GM18519 (cell line): Measurements from ENCODE around the gene WDR33.

Experiments used
- ATAC-seq: cut with Tn5 transposase; IDR thresholded peaks from one replicate; pipeline ENCODE4 v1.9.1; 2021; ENCODE audit warnings: mild to moderate bottlenecking, moderate library complexity; ENCODE audit not compliant: unreplicated experiment, low FRiP score

The WDR33 gene

DNA sequence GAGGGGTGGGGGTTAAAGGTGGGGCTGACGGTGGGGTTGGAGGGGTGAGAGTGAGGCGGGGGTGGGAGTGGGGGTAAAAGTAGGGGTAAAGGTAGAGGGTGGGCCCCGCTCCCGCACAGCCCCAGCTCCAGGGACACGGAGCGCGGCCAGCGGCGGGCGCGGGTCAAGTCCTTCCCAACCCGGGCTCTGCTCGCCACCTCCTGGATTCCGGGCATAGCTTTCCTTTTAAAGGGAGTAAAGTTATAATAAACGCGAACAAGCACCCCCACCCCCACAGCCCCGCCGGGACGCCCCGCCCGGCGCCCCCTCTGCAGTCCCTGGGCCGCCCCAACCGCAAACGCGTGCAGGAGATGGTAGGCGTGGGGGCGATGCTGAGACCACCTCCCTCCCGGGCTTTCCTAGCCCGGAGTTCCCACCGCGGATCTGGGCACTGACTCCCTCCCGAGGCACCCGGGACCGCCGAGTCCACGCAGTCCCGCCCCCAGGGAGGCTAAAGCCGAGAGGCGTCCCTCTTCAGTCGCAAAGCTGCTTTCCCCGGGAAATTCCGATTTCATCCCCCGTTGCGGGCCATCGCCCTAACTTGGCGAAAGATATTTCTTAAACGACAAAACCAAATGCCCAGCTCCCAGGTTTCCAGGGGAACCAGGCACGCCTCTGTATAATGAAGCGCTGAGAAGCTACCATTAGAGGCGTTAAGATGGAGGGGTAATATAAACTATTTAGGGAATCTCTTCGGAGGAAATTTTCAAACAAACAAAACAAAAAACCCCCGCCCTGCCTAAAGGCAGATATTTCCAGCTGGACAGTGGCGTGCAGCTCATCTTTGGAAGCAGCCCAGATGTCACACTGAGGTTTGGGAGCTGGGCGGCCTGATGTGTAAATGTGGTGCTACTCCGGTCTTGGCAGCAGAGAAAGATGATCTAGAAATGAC lies 135.4 kb downstream of the WDR33 start, which contains the start of gene LIMS2:
Gene LIMS2, minus strand, starts transcription at position 200 of the 931 bp plus-strand sequence. CDS start 506 bp downstream, outside the sequence.
- ATAC-seq: no peak

- no peak for ATAC-seq
Measured at GRCh38 chr2:127674241-127675209, 136.4 kb downstream of the WDR33 start.

DNA sequence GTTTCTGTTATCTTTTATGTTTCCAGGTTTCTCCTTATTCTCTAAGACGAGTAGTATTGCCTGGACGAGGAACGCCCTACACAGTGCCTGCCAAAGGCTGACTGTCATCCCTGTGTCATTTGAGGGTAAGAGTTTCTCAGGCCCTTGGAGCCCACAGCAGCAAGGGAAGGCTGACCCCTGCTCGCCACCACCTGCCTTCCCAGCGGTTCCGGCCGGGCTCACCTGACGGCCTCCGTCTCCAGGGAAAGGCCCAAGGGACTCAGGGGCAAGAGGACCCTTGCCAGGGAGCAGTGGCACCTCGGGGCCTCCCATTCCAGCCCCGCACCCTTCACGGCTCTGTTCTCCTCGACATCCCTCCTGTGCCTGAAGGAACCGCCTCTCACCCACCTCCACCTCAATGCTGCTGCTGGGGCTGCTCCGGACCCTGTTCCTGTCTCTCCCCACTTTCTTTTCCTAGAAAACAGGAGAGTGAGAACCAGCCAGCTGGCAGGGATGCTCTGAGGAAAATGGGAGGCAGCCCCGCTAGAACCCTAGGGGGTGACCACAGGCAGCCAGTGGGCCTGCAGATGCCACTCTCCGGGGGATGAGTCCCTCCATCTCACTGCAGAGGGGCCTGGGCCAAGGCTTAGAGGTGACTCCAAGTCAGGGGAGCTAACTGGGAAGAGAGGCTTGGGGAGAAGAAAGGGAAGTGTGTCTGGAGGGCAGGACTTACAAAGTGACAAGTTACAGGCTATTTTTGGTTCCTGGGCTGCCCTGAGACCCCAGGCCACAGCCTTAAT lies 137.5 kb downstream of the WDR33 start:
- no peak for ATAC-seq

DNA sequence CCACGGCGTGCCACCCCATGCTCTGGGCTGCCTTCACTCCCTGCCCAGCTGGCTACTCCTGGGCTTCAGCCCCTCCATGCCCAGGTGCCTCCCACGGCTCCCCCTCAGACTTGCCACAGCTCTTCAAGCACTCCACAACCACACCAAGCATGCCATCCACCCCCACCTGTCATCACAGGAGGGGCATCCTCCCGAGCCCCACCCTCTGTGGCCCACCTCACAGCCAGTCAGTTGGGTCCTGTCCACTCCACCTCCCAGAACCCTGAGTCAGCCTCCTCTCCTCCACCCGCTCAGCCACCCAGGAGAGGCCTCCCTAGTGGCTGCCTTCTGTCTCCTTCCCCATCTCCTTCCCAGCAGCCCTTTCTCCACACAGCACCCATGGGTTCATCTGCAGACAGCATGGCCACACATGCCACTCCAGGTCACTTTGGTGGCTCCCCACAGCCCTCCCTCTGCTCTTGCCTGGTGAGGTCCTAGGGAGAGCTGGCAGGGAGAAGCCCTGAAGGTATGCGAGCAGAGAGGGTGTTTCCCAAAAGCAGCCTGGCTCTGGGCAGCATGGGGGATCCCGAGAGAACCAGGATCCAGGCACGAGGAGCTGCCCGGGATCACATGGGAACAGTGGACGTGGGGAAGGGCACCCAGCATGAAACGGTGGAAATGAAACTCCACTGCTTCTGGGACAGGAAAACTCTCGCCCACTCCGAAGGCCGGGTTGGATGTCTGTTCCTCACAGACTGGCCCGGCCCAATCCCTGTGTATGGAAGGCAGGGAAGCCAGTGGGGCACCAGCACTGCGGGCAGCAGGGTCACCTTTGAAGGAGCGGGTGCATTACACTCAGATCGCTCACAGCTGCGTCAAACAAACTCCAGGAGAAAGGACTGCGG lies 138.4 kb downstream of the WDR33 start:
- no peak for ATAC-seq

DNA sequence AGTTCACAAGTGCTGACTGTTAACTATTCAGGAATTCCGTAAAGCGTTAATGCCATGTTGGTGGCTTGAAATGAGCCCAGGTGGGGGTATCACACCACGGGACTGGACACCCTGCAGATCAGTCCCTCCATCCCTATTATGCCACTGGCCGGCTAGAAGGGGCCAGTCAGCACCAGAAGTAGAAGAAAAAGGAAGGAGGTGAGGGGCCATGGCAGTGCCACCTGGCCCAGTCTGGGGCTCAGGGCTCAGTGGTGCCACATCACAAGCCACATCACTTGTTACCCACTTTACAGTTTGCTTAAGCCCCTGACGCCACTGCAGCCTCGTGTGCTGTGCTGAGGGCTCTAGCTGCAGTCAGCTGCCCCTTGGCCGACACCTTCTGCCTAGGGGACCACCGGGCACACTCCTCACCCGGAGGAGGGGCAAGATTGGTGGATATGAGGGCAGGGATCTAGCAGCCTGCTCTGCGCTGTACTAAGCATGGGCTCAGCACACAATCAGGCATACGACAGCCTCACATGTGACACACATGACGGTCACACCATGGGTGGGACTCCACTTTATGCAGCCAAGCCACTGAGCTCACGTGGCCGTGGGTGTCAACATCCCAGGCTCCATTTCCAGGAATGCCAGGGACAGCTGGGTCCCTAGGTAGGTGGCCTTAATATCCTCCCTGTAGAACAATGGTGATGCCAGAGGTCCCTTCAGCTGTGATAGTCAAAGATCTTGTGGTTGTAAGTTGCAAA lies 139.2 kb downstream of the WDR33 start:
- ATAC-seq: no peak

- ATAC-seq: no peak
Measured at GRCh38 chr2:127670957-127671290, 140.0 kb downstream of the WDR33 start.

GRCh38 chr2:127670055-127670956 lies 140.7 kb downstream of the WDR33 start:
- no peak for ATAC-seq

- ATAC-seq: no peak
Measured at GRCh38 chr2:127669056-127669455, 141.9 kb downstream of the WDR33 start.

DNA sequence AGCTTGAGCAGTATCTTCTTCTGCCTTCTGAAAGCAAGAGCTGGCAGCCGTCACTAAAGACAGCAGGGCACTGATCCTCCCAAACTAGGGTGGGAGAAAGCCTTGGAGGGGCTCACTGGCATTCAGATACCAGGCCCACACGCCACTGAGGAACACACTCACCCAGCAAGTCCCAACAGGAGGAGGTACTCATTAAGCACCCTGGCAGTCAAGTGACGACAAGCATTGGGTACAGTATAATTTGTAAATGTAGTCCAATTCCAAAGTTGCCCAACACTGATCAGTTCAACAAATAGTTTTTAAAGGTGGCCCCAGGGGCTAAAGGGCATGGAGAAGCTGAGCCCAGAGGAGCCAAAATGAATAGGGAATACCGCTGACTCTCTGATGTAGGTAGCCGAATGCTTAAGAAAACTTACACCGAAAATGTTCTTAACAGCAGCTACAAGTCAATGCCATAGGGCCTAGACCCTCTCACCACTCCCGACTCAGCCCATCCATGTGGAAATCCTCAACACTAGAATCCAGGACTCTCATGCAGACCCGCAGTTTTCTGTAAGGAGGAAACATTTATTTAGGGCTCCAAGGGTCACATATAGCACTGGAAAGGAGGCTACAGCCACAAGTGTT lies 145.6 kb downstream of the WDR33 start:
- ATAC-seq: no peak

- ATAC-seq: no peak
Measured at GRCh38 chr2:127664895-127665225, 146.1 kb downstream of the WDR33 start.

DNA sequence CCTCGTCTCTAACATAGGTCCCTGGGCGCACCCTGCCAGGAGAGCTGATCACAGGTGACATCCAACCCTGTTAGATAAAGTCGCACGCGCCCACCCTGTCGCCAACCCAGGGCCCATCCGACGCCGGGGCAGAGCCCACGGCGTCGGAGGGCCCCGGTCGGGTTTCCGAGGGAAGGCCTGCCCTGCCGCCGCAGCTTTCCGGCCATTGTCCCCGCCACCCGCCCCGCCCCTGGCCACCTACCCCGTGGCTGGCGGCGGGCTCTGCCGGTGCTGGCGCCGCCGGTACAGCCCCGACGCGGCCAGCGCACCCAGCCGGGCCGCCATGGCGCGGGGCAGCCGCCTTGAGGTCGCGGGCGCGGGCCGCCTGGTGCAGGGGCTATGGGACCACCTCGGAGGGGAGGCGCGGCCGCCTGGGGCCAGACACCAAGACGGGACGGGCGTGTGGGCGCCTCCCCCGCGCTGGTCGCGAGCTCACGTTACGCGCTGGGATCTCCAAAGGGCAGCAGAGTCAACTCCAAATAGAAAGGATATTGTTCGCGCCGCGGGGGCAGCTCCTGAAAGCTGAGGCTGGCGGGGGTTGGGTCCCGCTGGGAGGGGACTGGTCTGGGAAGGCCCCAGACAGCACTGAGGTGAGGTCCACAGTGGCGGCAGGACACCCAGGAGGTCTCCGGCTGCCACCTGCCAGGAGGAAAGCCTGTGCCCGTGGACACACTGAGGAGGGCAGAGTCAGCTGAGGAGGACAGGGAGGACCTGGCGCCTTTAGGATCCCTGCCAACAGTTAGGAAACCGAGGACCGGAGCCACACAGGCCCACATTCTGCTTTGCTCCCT lies 146.7 kb downstream of the WDR33 start:
- no peak for ATAC-seq

- no peak for ATAC-seq
Measured at GRCh38 chr2:127663566-127664064, 147.4 kb downstream of the WDR33 start.

GRCh38 chr2:127662937-127663565 lies 147.9 kb downstream of the WDR33 start:
- no peak for ATAC-seq

DNA sequence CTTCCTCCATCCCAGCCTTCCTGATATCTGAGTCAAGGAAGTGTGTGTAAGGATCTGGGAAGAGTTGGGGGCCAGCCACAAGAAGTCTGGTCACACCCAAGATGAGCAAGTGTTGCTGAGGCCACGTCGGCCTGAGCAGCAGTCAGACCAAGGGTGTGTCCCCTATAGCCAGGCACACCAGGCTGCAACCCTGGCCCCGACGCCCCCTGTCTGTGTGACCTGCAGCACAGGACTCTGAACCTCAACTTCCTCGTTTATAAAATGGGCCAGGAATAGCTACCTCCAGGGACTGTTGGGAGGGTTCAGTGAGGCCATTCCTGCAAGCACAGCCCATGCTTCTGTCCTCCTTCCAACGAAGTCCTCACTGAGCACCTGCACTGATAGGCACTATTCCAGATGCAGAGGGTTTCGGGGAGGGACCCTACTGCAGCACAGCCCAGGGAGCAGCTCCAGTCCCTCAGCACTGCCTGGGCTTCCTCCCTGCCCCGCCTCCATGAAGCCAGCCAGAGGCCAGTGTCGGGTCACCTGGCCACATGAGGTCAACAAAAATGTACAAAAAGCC lies 148.9 kb downstream of the WDR33 start:
- no peak for ATAC-seq

GRCh38 chr2:127661072-127661649 lies 149.8 kb downstream of the WDR33 start:
- no peak for ATAC-seq
